ENCODE measurements around the gene MRS2. TPM values are rescaled to one million over a fixed set of nuclear protein-coding genes. Genes with fewer than 3 reads are reported as not detected.

MRS2 gene
- total RNA-seq, 1 experiment from 2014 or later: 26.0 TPM

DNA sequence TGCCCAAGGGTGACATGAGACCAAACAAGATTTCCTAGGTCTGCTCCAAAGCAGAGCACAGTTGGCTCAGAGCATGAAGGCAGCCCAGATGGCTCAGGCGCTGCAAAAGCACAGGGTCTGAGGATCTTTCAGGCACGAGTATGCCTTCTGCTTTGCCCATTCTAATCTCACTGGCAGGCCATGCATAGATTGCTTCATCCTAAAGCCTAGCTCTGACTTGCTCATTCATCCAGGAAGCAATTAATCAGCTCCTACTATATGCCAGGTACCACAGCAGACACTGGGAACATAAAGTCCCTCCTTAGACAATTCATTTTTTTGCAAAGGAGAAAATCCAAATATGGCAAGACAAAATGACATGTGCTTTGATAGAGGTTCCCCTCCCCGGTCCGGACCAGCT lies 55.4 kb downstream of the MRS2 start:
- Histone ChIP-seq H3K27me3 (ENCODE audit: control insufficient read depth, insufficient read depth, low read length) (no peaks in the 10 kb centered on the region), H3K27ac (ENCODE audit: low read length) (no peak overlapping the region), H3K4me1 (ENCODE audit: control insufficient read depth, insufficient read depth, low read length) (no peaks in the 10 kb centered on the region), H3K36me3 (ENCODE audit: control insufficient read depth, insufficient read depth, low read length) (no peaks in the 10 kb centered on the region), H3K9me3 (ENCODE audit: control insufficient read depth, insufficient read depth, low read depth, low read length) (no peaks in the 10 kb centered on the region), H3K4me3 (ENCODE audit: low read depth in 2 of 2, low read length in 2 of 2) (no peak overlapping the region)
- CTCF ChIA-PET: no interaction called here
- DNase-seq (ENCODE audit: low read depth, low spot score): no peak
- POLR2A ChIA-PET: no interaction called here
- in situ Hi-C loops (cut with HindIII; ENCODE audit: low pct_unique_long_range_greater_than_20kb, low sequenced_read_pairs) (no loop called here), intact Hi-C loops (cut with micrococcal nuclease; ENCODE audit: unreplicated experiment) (no loop called here)
- TF ChIP-seq, protein P1, sequence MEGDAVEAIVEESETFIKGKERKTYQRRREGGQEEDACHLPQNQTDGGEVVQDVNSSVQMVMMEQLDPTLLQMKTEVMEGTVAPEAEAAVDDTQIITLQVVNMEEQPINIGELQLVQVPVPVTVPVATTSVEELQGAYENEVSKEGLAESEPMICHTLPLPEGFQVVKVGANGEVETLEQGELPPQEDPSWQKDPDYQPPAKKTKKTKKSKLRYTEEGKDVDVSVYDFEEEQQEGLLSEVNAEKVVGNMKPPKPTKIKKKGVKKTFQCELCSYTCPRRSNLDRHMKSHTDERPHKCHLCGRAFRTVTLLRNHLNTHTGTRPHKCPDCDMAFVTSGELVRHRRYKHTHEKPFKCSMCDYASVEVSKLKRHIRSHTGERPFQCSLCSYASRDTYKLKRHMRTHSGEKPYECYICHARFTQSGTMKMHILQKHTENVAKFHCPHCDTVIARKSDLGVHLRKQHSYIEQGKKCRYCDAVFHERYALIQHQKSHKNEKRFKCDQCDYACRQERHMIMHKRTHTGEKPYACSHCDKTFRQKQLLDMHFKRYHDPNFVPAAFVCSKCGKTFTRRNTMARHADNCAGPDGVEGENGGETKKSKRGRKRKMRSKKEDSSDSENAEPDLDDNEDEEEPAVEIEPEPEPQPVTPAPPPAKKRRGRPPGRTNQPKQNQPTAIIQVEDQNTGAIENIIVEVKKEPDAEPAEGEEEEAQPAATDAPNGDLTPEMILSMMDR (IDR thresholded peaks at IDR 0.05): no peak
- TF ChIP-seq, protein P2, sequence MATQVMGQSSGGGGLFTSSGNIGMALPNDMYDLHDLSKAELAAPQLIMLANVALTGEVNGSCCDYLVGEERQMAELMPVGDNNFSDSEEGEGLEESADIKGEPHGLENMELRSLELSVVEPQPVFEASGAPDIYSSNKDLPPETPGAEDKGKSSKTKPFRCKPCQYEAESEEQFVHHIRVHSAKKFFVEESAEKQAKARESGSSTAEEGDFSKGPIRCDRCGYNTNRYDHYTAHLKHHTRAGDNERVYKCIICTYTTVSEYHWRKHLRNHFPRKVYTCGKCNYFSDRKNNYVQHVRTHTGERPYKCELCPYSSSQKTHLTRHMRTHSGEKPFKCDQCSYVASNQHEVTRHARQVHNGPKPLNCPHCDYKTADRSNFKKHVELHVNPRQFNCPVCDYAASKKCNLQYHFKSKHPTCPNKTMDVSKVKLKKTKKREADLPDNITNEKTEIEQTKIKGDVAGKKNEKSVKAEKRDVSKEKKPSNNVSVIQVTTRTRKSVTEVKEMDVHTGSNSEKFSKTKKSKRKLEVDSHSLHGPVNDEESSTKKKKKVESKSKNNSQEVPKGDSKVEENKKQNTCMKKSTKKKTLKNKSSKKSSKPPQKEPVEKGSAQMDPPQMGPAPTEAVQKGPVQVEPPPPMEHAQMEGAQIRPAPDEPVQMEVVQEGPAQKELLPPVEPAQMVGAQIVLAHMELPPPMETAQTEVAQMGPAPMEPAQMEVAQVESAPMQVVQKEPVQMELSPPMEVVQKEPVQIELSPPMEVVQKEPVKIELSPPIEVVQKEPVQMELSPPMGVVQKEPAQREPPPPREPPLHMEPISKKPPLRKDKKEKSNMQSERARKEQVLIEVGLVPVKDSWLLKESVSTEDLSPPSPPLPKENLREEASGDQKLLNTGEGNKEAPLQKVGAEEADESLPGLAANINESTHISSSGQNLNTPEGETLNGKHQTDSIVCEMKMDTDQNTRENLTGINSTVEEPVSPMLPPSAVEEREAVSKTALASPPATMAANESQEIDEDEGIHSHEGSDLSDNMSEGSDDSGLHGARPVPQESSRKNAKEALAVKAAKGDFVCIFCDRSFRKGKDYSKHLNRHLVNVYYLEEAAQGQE (IDR thresholded peaks at IDR 0.05; ENCODE audit: insufficient read depth in 1 of 2, low read depth in 2 of 2, low read length in 1 of 2): no peak
- TF ChIP-seq POLR2AphosphoS5 (IDR thresholded peaks at IDR 0.05; ENCODE audit: low read depth, low read length) (no peak), SIN3A (IDR thresholded peaks at IDR 0.05; ENCODE audit: borderline replicate concordance, insufficient read depth, low read depth, low read length) (no peak), TCF7L2 (IDR thresholded peaks at IDR 0.05; ENCODE audit: low read depth, low read length) (no peak)
- no peak for ATAC-seq
- no TSS peak for BruUV-seq (replicated peaks)

DNA sequence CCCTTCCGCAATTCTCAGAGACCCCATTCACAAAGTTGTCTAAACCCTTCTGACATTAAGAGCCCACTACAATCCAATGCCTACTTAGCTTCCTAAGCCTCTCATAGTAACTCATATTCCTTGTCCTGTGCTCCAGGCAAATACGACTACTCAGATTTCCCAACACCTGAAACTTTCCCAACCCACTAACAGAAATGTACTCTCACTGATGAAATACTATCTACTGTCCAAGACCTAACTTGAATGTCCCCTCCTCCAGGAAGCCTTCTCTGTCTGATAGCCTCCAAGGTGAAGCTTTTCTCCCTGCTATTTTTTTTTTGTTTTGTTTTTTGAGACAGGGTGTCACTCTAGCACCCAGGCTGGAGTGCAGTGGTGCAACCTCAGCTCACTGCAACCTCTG lies 56.2 kb downstream of the MRS2 start:
- Histone ChIP-seq H3K36me3 (ENCODE audit: control insufficient read depth, insufficient read depth, low read length) (no peaks in the 10 kb centered on the region), H3K9me3 (ENCODE audit: control insufficient read depth, insufficient read depth, low read depth, low read length) (no peaks in the 10 kb centered on the region), H3K4me1 (ENCODE audit: control insufficient read depth, insufficient read depth, low read length) (no peaks in the 10 kb centered on the region), H3K4me3 (ENCODE audit: low read depth in 2 of 2, low read length in 2 of 2) (no peak overlapping the region), H3K27me3 (ENCODE audit: control insufficient read depth, insufficient read depth, low read length) (no peaks in the 10 kb centered on the region; the same call in 1 of the 2 replicates), H3K27ac (ENCODE audit: low read length) (no peak overlapping the region)
- ATAC-seq (no peak), DNase-seq (ENCODE audit: low read depth, low spot score) (no peak)
- intact Hi-C loops (cut with micrococcal nuclease; ENCODE audit: unreplicated experiment) (no loop called here), in situ Hi-C loops (cut with HindIII; ENCODE audit: low pct_unique_long_range_greater_than_20kb, low sequenced_read_pairs) (no loop called here)
- ChIA-PET POLR2A (no interaction called here), CTCF (interaction anchor here (0.7 kb wide), 1 partner anchor 35 kb away, joined by 4 read pairs; no protein-coding TSS in a partner anchor)
- TF ChIP-seq SIN3A (IDR thresholded peaks at IDR 0.05; ENCODE audit: borderline replicate concordance, insufficient read depth, low read depth, low read length): no peak
- TF ChIP-seq, protein P2 (IDR thresholded peaks at IDR 0.05; ENCODE audit: insufficient read depth in 1 of 2, low read depth in 2 of 2, low read length in 1 of 2): no peak
- no peak for TF ChIP-seq TCF7L2 (IDR thresholded peaks at IDR 0.05; ENCODE audit: low read depth, low read length)
- TF ChIP-seq, protein P1 (IDR thresholded peaks at IDR 0.05): no peak
- TF ChIP-seq POLR2AphosphoS5 (IDR thresholded peaks at IDR 0.05; ENCODE audit: low read depth, low read length): no peak
- BruUV-seq (replicated peaks): no TSS peak
